ENCODE results near the gene RNF183.
"Not testable (repeated sequence)": the region's sequence is repeated elsewhere in the genome, so short reads cannot be mapped to it uniquely, and the experiment has no call there.

RNF183 gene

GRCh38 chr9:113269871-113270270 lies 33.3 kb downstream of the RNF183 start:
- no peak for DNase-seq

GRCh38 chr9:113269355-113269754 lies 33.8 kb downstream of the RNF183 start:
- no peak for DNase-seq

GRCh38 chr9:113267911-113268566 lies 35.1 kb downstream of the RNF183 start:
- no peak for DNase-seq

- no peak for DNase-seq
Observed at GRCh38 chr9:113266174-113266573, 37.0 kb downstream of the RNF183 start.

- no peak for DNase-seq
Observed at GRCh38 chr9:113261917-113262671, 41.1 kb downstream of the RNF183 start.

- DNase-seq: no peak
Observed at GRCh38 chr9:113258282-113258681, 44.9 kb downstream of the RNF183 start.

- DNase-seq: no peak
Observed at GRCh38 chr9:113257863-113258262, 45.3 kb downstream of the RNF183 start.

GRCh38 chr9:113255438-113255837 lies 47.7 kb downstream of the RNF183 start:
- DNase-seq: no peak

GRCh38 chr9:113254991-113255390 lies 48.2 kb downstream of the RNF183 start:
- DNase-seq: no peak

- no peak for DNase-seq
Observed at GRCh38 chr9:113250807-113251206, 52.4 kb downstream of the RNF183 start.

GRCh38 chr9:113249661-113250060 lies 53.5 kb downstream of the RNF183 start:
- not testable (repeated sequence) for DNase-seq

GRCh38 chr9:113247640-113248039 lies 55.5 kb downstream of the RNF183 start:
- no peak for DNase-seq
